ENCODE measurements around the gene VTI1A. TPM values are rescaled to one million over a fixed set of nuclear protein-coding genes. Genes with fewer than 3 reads are reported as not detected.

The VTI1A gene
- total and polyA plus RNA-seq, 2 of the 8 experiments (the other 6 are each of a cell fraction or from before 2014, with no cell fraction given), result 6.0 to 20.0 TPM

GRCh38 chr10:112424651-112425050, 22.4 kb upstream of the VTI1A start (continued):
- no peak for TF ChIP-seq MAX (IDR thresholded peaks at IDR 0.05)
- no peak for TF ChIP-seq JUN (IDR thresholded peaks at IDR 0.05; ENCODE audit: low read depth, low read length)
- no peak for TF ChIP-seq BCL11A (IDR thresholded peaks at IDR 0.05; ENCODE audit: low read depth in 2 of 2, low read length in 2 of 2)
- no peak for TF ChIP-seq HDAC2 (IDR thresholded peaks at IDR 0.05; ENCODE audit: borderline replicate concordance in 1 of 2, low read depth in 2 of 2, low read length in 2 of 2)
- no peak for TF ChIP-seq POLR2A (IDR thresholded peaks at IDR 0.05; ENCODE audit: control extremely low read depth in 1 of 2, low read depth in 2 of 2, low read length in 2 of 2)
